ENCODE results near the gene TUT7.

The TUT7 gene

DNA sequence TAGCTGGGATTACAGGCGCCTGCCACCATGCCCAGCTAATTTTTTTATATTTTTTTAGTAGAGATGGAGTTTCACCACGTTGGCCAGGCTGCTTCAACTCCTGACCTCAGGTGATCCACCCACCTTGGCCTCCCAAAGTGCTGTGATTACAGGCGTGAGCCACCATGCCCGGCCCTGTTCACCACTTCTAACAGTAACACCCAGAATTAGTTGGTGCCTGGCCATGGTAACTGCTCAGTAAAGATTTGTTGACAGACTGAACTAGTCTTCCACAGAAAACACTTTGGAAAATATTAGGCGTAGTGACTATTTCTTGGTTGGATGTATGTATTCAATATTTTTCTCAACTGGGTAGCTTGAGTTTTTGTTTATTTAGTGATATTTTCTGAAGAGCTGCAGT lies 24.0 kb downstream of the TUT7 start:
- Histone ChIP-seq H3K4me1 (ENCODE audit: control insufficient read depth, insufficient read depth, low read length) (no peaks in the 10 kb centered on the region), H3K36me3 (ENCODE audit: control insufficient read depth in 2 of 2, insufficient read depth in 1 of 2, low read length in 2 of 2) (peaks cover 3 to 63% of the 10 kb centered on the region in 2 experiments; a peak in 1 of 3 replicates), H3K27ac (ENCODE audit: extremely low read depth, low read depth, low read length) (no peak overlapping the region), H3K4me3 (ENCODE audit: low read depth, low read length) (no peak overlapping the region), H3K9me3 (ENCODE audit: control insufficient read depth, insufficient read depth, low read depth, low read length) (no peaks in the 10 kb centered on the region)
- CTCF ChIA-PET, result interaction anchor here (0.7 to 1.0 kb wide), 3 partner anchors 24 to 145 kb away, joined by 3 read pairs; no protein-coding TSS in a partner anchor
- POLR2A ChIA-PET, result no interaction called here
- TF ChIP-seq ZNF529 (tag by site-specific recombination; IDR thresholded peaks at IDR 0.05; ENCODE audit: insufficient replicate concordance), result no peak
- TF ChIP-seq ZNF623 (tag by site-specific recombination; IDR thresholded peaks at IDR 0.05), result no peak
- TF ChIP-seq ZBTB10 (tag by site-specific recombination; IDR thresholded peaks at IDR 0.05), result no peak
- TF ChIP-seq ZNF501 (tag by site-specific recombination; IDR thresholded peaks at IDR 0.05), result no peak
- no peak for TF ChIP-seq ZNF266 (tag by site-specific recombination; IDR thresholded peaks at IDR 0.05; ENCODE audit: low read depth)
- no peak for TF ChIP-seq ZNF350 (tag by site-specific recombination; IDR thresholded peaks at IDR 0.05)
- no peak for TF ChIP-seq FEZF1 (tag by site-specific recombination; IDR thresholded peaks at IDR 0.05)
- TF ChIP-seq RBAK (tag by site-specific recombination; IDR thresholded peaks at IDR 0.05), result no peak
- TF ChIP-seq, protein P1, sequence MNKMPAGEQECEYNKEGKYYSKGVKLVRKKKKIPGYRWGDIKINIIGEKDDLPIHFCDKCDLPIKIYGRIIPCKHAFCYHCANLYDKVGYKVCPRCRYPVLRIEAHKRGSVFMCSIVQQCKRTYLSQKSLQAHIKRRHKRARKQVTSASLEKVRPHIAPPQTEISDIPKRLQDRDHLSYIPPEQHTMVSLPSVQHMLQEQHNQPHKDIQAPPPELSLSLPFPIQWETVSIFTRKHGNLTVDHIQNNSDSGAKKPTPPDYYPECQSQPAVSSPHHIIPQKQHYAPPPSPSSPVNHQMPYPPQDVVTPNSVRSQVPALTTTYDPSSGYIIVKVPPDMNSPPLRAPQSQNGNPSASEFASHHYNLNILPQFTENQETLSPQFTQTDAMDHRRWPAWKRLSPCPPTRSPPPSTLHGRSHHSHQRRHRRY (tag by site-specific recombination; IDR thresholded peaks at IDR 0.05), result no peak
- no peak for TF ChIP-seq ZSCAN23 (tag by site-specific recombination; IDR thresholded peaks at IDR 0.05)
- TF ChIP-seq ZNF324 (tag by site-specific recombination; IDR thresholded peaks at IDR 0.05), result no peak
- no peak for TF ChIP-seq ZNF837 (tag by site-specific recombination; IDR thresholded peaks at IDR 0.05)
- TF ChIP-seq ZNF624 (tag by site-specific recombination; IDR thresholded peaks at IDR 0.05), result no peak
- no peak for TF ChIP-seq ZBTB11 (tag by site-specific recombination; conservative IDR thresholded peaks at IDR 0.05; ENCODE audit: low read depth)
- TF ChIP-seq ZNF692 (tag by site-specific recombination; IDR thresholded peaks at IDR 0.05), result no peak

- ChIA-PET POLR2A (no interaction called here), CTCF (interaction anchor here (0.7 to 1.0 kb wide), 3 partner anchors 24 to 145 kb away, joined by 3 to 4 read pairs (median 3); no protein-coding TSS in a partner anchor)
- TF ChIP-seq ZNF266 (tag by site-specific recombination; IDR thresholded peaks at IDR 0.05; ENCODE audit: low read depth) (no peak), ZNF768 (tag by site-specific recombination; IDR thresholded peaks at IDR 0.05) (no peak), PRDM10 (tag by site-specific recombination; IDR thresholded peaks at IDR 0.05) (peak; percentile 26; the same call in 1 of the 2 replicates)
These were observed 24.6 kb downstream of the TUT7 start for GRCh38 chr9:86329649-86330048.

More at GRCh38 chr9:86329649-86330048, 24.6 kb downstream of the TUT7 start:
- Histone ChIP-seq H3K4me1 (ENCODE audit: control insufficient read depth, insufficient read depth, low read length) (no peaks in the 10 kb centered on the region), H3K4me3 (ENCODE audit: low read depth, low read length) (no peak overlapping the region), H3K27ac (ENCODE audit: extremely low read depth, low read depth, low read length) (no peak overlapping the region), H3K36me3 (ENCODE audit: control insufficient read depth in 2 of 2, insufficient read depth in 1 of 2, low read length in 2 of 2) (peaks cover 6 to 63% of the 10 kb centered on the region in 2 experiments; a peak in 1 of 3 replicates), H3K9me3 (ENCODE audit: control insufficient read depth, insufficient read depth, low read depth, low read length) (no peaks in the 10 kb centered on the region)
